Naive B cell (primary cell): Measurements from ENCODE around the gene INPP4A. TPM values are rescaled to one million over a fixed set of nuclear protein-coding genes. Genes with fewer than 3 reads are reported as not detected.

Source experiments
- polyA plus RNA-seq, 6 donors: library from polyadenylated mRNA; unstranded; fragments of 300-500 nt; fragmentation: Illumina TruSeq; gene quantifications; one replicate each; pipeline ENCODE4 v1.2.3, GENCODE V29; 2021; ENCODE audit warnings: low read depth in 6 of 6

The INPP4A gene
- polyA plus RNA-seq, 6 donors from 2014 or later = 1.8 to 4.3 (median 2.9) TPM

Other genes with a start within 250 kb of the INPP4A start
- not detected for gene CNGA3, start 98.4 kb upstream of the INPP4A start, polyA plus RNA-seq
- gene COA5, start 163.7 kb downstream of the INPP4A start, polyA plus RNA-seq = 10 to 100 TPM; 27.4 to 40.5 (median 36.0) TPM
- gene UNC50, start 163.7 kb downstream of the INPP4A start, polyA plus RNA-seq = 10 to 100 TPM; 36.8 to 71.5 (median 49.7) TPM